Renal cortex interstitium (tissue), 15 donors: Measurements from ENCODE around the gene ZNF281. TPM values are rescaled to one million over a fixed set of nuclear protein-coding genes. Genes with fewer than 3 reads are reported as not detected.
"Not testable (repeated sequence)": the region's sequence is repeated elsewhere in the genome, so short reads cannot be mapped to it uniquely, and the experiment has no call there.

ENCODE experiments used
- DNase-seq, 11 donors: peaks; one replicate each; pipeline ENCODE4 v3.0.0-alpha.2; 2013; ENCODE audit warnings: low read depth in 9 of 11, low spot score in 4 of 11; ENCODE audit errors: extremely low read depth in 1 of 11
- long read RNA-seq, 16 experiments: transcript quantifications; one replicate each; lab custom pipeline, GENCODE V29; 2026
- polyA plus RNA-seq, 3 donors: library from polyadenylated mRNA; unstranded; fragments of 120-200 nt; gene quantifications; one replicate each; pipeline ENCODE4 v1.2.1, GENCODE V29; 2013; ENCODE audit not compliant: insufficient read length in 3 of 3

ZNF281 gene, protein sequence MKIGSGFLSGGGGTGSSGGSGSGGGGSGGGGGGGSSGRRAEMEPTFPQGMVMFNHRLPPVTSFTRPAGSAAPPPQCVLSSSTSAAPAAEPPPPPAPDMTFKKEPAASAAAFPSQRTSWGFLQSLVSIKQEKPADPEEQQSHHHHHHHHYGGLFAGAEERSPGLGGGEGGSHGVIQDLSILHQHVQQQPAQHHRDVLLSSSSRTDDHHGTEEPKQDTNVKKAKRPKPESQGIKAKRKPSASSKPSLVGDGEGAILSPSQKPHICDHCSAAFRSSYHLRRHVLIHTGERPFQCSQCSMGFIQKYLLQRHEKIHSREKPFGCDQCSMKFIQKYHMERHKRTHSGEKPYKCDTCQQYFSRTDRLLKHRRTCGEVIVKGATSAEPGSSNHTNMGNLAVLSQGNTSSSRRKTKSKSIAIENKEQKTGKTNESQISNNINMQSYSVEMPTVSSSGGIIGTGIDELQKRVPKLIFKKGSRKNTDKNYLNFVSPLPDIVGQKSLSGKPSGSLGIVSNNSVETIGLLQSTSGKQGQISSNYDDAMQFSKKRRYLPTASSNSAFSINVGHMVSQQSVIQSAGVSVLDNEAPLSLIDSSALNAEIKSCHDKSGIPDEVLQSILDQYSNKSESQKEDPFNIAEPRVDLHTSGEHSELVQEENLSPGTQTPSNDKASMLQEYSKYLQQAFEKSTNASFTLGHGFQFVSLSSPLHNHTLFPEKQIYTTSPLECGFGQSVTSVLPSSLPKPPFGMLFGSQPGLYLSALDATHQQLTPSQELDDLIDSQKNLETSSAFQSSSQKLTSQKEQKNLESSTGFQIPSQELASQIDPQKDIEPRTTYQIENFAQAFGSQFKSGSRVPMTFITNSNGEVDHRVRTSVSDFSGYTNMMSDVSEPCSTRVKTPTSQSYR
- 10 to 100 TPM; 23.6 to 31.3 (median 27.6) TPM for polyA plus RNA-seq
- long read RNA-seq, donor 1, full-length matches to known transcripts, result 6 of 6 reads
- long read RNA-seq, donor 1, partial matches to known transcripts, result 0 of 6 reads
- long read RNA-seq, donor 1, other reads (novel, unspliced or antisense), result 0 of 6 reads
- long read RNA-seq, donor 2, full-length matches to known transcripts, result 3 of 3 reads
- long read RNA-seq, donor 2, partial matches to known transcripts, result 0 of 3 reads
- long read RNA-seq, donor 2, other reads (novel, unspliced or antisense), result 0 of 3 reads
- long read RNA-seq, donor 3, full-length matches to known transcripts, result 4 of 4 reads
- long read RNA-seq, donor 3, partial matches to known transcripts, result 0 of 4 reads
- long read RNA-seq, donor 3, other reads (novel, unspliced or antisense), result 0 of 4 reads
- long read RNA-seq, donor 4, full-length matches to known transcripts, result 5 of 5 reads
- long read RNA-seq, donor 4, partial matches to known transcripts, result 0 of 5 reads
- long read RNA-seq, donor 4, other reads (novel, unspliced or antisense), result 0 of 5 reads
- long read RNA-seq, donor 5, result 0 reads
- long read RNA-seq, donor 6, full-length matches to known transcripts, result 4 of 4 reads
- long read RNA-seq, donor 6, partial matches to known transcripts, result 0 of 4 reads
- long read RNA-seq, donor 6, other reads (novel, unspliced or antisense), result 0 of 4 reads
- long read RNA-seq, donor 7, full-length matches to known transcripts, result 2 of 2 reads
- long read RNA-seq, donor 7, partial matches to known transcripts, result 0 of 2 reads
- long read RNA-seq, donor 7, other reads (novel, unspliced or antisense), result 0 of 2 reads
- long read RNA-seq, donor 8, full-length matches to known transcripts, result 6 of 6 reads
- long read RNA-seq, donor 8, partial matches to known transcripts, result 0 of 6 reads
- long read RNA-seq, donor 8, other reads (novel, unspliced or antisense), result 0 of 6 reads
- long read RNA-seq, donor 9, full-length matches to known transcripts, result 2 of 2 reads
- long read RNA-seq, donor 9, partial matches to known transcripts, result 0 of 2 reads
- long read RNA-seq, donor 9, other reads (novel, unspliced or antisense), result 0 of 2 reads
- long read RNA-seq, donor 10, full-length matches to known transcripts, result 2 of 2 reads
- long read RNA-seq, donor 10, partial matches to known transcripts, result 0 of 2 reads
- long read RNA-seq, donor 10, other reads (novel, unspliced or antisense), result 0 of 2 reads
- long read RNA-seq, donor 11, full-length matches to known transcripts, result 4 of 4 reads
- long read RNA-seq, donor 11, partial matches to known transcripts, result 0 of 4 reads
- long read RNA-seq, donor 11, other reads (novel, unspliced or antisense), result 0 of 4 reads
- long read RNA-seq, donor 12, result 0 reads
- long read RNA-seq, donor 13, full-length matches to known transcripts, result 10 of 10 reads
- long read RNA-seq, donor 13, partial matches to known transcripts, result 0 of 10 reads
- long read RNA-seq, donor 13, other reads (novel, unspliced or antisense), result 0 of 10 reads
- long read RNA-seq, donor 14, full-length matches to known transcripts, result 4 of 4 reads
- long read RNA-seq, donor 14, partial matches to known transcripts, result 0 of 4 reads
- long read RNA-seq, donor 14, other reads (novel, unspliced or antisense), result 0 of 4 reads
- long read RNA-seq, donor 15, full-length matches to known transcripts, result 2 of 2 reads
- long read RNA-seq, donor 15, partial matches to known transcripts, result 0 of 2 reads
- long read RNA-seq, donor 15, other reads (novel, unspliced or antisense), result 0 of 2 reads
- long read RNA-seq, donor 16, full-length matches to known transcripts, result 11 of 11 reads
- long read RNA-seq, donor 16, partial matches to known transcripts, result 0 of 11 reads
- long read RNA-seq, donor 16, other reads (novel, unspliced or antisense), result 0 of 11 reads

DNA sequence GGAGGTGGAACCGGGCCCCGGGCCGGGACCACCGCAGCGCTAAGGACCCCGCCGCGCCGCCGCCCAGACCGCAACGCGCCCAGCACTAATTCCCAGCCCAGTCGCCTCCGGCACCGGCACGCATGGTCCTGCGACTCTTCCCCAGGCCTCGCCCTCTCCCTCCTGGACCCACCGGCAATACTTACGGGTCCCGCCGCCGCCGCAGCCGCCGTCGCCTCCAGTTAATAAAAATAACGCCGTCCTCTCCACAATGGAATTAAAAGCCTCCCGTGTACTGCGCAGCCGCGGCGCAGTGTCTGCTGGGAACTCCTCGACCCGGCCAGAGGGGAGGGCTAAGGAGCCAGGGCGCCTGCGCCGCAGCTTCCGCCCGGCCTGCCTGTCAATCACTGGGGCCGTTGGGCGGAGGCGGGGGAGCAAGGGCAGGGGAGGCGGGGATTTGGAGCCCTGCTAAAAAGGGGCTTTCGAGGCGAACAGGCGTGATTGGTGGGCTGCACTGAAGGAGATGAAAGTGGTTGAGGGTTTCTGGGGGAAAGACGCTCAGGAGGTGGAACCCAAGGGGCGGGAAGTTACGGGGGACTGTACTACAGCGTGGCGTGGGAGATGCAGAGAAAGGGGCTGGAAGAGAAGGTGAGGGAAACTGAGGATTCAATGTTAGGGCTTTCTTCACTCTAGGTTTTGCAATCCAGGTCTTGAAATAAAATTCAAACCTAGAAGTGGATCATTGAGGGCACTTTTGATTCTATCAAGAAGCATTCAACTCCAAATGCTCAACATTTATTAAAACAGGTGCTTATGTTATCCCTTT lies at the start of gene ZNF281:
ZNF281 (minus strand) TSS at position 276 of the 805 bp plus-strand sequence. CDS start 331 bp downstream, outside the sequence.
- DNase-seq, result peak; percentile 79 to 94 (median 90)

DNA sequence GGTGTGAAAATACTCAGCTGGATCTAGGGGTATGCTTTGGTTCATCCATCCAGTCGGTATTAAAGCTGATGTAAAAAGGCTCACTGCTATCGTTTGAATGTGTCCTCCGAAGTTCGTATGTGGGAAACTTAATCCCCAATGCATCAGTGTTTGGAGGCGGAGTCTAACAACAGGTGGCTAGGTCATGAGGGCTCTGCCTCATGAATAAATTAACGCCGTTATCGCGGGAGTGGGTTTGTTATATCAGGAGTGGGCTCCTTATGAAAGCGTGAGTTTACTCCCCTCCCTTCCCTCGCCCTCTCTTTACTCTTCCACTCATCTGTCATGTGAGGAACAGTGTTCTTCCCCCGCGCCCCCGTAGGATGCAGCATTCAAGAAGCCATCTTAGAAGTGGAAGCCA lies 48.9 kb upstream of the ZNF281 start:
- DNase-seq, result no peak

DNA sequence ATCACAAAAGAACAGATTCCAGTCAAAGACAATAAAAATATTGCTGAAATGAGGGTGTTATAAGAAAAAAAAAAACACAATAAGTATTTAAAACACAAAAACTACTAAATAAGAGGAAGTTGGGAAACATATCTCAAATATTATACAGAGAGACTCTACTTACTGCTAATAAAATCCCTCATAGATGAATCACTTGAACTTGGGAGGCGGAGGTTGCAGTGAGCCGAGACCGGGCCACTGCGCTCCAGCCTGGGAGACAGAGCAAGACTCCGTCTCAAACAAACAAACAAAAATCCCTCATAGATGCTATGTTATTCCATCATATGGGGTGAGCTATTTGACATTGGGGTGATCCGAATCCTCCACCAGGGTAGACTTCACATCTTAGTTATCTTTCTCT lies 48.0 kb upstream of the ZNF281 start:
- no peak for DNase-seq

DNA sequence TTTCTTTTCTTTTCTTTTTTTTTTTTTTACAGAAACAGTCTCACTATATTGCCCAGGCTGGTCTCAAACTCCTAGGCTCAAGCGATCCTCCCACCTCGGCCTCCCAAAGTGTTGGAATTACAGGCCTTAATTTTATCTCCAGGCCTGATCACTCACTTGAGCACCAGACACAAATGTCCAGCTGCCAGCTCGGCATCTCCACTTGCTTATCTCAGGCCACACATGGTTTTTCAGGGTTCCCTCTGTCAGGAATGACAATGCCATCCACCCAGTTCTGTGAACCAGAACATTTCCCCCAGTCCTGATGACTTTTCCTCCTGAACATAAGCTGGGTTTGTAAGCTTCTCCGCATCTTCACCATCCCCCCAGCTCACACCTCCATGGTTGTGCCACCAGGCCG lies 44.6 kb upstream of the ZNF281 start:
- no peak for DNase-seq

DNA sequence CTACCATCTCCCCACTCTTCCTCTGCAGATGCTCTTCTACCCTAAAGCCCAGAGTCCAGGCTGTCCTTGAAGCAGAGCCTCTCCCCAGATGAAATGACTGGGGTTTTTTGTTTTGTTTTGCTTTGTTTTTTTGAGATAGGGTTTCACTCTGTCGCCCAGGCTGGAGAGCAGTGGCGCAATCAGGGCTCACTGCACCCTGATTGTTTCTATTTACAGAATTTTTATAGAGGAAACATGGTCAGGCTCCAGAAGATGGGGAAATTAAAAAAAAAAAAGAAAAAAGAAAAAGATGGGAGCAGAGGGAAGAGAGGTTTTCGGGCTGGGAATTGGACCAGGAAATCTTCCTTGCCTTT lies 43.7 kb upstream of the ZNF281 start:
- DNase-seq, result no peak

DNA sequence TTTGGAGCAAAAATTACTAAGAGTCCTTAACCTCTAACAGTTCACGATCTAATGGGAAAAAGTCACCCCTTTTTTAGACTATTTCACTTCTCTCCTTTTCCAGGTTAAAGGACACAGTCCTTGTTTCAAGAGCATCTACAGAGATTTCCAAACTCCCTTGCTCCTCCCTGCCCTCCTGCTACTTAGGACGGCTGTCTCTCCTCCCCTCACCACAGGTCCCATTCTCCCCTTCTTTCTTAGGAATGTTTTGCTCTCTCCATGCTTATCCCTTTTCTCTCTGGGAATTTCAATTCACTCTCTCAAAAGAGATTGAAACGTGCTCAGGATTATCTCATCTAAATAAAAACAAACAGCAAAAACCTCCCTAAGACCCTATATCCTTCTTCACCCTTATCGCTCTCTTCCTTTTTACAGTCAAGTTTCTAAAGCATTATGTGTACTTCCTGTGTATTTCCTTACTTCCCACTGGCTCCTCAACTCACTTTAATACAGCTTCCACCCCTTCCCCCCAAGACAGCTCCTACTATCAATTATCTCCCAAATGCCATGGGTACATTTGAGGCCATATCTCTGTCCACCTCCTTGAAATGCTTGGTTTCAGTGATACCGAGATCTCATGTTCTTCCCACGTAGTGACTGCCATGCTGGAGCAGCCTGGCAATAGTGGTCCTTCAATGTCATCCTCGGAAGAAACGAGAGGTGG lies 43.2 kb upstream of the ZNF281 start:
- DNase-seq, result no peak

DNA sequence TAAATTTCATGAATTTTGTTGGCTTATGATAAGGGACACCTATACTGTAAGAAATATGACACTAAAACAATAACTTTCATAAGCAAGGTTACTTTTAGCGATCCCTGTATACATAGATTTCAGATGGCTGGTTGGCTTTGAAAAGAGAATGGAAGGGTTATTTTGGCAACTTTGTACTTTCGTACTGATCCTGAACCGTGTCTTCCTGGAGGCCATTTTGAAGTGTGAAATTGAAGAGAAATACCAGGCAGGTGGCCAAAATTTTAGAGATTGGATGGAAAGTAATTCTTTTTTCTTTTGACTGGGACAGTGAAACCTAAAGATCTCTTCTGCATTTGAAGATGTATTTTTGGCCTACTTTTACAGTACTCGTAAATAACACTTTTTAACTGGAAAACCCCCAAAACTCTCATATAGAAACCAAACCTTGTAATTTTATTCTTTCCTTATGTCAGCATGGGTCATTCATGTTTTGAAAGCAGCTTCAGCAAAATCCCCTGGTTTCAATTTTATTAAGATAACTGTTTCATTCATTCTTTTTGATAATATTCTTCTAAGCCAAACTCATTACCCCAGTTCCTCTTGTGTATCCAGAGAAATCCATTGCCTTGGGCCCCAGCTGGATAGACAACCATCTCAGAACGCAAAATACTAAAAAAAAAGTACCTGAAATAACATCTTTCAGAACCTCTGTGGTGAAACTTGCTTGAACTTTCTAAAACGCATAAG lies 38.4 kb upstream of the ZNF281 start:
- DNase-seq, result no peak

DNA sequence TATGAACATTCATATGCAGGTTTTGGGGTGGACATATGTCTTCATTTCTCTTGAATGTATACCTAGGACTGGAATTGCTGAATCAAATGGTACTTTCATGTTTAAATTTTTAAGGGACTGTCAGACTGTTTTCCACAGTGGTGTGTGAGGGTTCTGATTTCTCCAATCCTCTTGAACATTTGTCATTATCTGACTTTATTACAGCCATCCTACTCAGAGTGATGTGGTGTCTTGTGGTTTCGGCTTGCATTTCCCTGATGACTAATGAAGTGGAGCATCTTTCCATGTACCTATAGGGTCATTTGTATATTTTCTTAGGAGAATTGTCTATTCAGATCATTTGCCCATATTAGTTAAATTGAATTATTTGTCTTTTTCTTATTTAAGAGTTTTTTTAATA lies 35.4 kb upstream of the ZNF281 start:
- DNase-seq, result no peak

DNA sequence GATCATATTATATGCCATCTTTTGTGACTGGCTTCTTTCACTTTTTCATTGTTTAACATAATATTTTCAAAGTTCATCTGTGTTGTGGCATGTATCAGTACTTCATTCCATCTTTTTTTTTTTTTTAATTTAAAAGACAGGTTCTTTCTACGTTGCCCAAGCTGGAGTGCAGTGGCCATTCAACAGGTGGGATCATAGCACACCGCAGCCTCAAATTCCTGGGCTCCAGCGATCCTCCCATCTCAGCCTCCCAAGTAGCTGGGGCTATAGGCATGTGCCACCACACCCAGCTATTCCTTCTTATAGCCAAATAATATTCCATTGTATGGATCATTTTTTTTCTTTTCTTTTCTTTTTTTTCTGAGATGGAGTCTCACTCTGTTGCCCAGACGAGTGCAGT lies 34.6 kb upstream of the ZNF281 start:
- no peak for DNase-seq

DNA sequence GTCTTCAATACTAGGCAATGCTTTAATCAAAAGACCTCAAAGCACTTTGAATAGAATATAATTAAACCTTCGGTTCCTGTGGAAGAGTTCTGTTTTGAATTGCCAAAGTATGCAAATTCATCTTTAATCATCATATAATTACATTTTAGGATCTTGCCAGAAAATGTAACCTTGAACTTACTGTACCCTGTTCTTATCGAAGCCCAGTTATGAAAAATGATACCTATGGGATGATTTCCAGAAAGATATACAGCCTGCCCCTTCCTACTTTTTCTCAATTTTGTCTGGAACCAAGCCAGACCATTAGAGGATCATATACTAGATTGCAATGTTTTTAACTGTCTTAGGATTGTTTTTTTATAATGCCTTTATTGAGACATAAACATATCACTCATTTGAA lies 34.0 kb upstream of the ZNF281 start:
- DNase-seq, result no peak

DNA sequence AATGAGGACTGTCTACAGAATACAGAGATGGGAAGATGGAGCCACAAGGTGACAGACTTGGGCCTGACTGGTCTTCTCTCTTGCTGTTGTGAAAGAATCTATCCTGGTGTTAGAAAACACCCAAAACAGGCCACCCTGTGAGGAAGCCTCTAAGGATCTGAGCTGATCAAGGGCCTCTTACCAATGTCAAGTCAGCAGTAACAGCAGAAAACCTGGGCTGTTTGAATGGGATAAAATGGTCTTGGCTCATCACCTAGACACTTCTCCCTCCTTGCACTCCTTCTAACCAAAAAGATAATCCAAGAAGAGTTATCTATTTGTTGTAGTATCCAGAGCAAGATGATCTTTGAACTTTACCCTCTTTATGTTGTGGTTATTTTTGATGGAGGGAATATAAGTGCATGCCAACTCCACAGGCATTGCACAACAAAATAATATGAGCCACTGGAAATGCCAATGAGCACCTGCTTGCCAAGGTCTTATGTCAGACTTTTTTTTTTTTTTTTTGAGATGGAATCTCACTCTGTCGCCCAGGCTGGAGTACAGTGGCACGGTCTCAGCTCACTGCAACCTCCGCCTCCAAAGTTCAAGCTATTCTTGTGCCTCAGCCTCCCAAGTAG lies 32.8 kb upstream of the ZNF281 start:
- no peak for DNase-seq

DNA sequence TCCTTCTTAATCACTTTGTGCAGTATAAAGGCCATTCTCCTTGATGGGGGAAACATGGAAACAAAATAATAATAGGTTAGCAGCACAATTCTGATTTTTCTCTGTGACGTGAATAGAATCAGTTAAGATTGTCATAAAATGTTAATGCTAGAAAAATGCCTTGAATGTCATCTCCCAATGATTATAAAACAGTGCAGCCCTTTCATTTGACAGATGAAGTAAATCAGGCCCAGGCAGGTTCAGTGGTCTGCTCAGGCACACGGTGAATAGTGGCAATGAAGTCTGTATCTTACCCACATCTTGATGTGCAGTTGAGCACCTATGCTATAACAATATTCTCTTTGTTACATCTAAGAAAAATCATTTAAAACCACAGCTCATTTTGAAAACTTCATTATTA lies 32.2 kb upstream of the ZNF281 start:
- no peak for DNase-seq

DNA sequence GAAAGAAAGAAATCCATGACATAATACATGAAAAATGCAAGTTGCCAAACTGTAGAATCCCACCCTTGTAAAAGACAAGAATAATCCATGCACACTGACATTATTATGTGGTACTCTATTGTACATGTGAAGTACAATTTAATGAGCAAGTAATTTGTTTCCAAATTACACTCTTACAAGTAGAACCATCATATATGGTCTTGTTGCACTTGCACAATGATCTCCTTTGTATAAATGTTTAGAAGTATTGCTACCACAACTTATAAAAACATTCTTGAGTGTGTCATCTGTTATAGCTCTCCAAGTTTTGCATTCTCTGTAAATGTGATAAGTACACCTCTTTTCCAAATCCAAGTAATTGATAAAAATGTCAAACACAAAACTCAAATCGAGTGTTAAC lies 29.1 kb upstream of the ZNF281 start:
- no peak for DNase-seq

DNA sequence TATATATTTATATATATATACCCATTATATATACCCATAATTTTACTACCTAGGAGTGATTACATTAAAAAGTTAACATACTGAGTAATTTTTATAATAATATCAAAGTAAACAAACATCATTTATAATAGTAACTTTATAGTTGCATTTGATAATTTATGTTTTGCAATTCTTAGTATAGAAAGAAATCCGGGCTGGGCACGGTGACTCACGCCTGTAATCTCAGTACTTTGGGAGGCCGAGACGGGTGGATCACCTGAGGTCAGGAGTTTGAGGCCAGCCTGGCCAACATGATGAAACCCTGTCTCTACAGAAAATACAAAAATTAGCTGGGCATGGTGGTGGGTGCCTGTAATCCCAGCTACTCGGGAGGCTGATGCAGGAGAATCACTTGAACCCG lies 28.6 kb upstream of the ZNF281 start:
- DNase-seq, result not testable (repeated sequence)
